ENCODE results near the gene PCNX3.

DNA sequence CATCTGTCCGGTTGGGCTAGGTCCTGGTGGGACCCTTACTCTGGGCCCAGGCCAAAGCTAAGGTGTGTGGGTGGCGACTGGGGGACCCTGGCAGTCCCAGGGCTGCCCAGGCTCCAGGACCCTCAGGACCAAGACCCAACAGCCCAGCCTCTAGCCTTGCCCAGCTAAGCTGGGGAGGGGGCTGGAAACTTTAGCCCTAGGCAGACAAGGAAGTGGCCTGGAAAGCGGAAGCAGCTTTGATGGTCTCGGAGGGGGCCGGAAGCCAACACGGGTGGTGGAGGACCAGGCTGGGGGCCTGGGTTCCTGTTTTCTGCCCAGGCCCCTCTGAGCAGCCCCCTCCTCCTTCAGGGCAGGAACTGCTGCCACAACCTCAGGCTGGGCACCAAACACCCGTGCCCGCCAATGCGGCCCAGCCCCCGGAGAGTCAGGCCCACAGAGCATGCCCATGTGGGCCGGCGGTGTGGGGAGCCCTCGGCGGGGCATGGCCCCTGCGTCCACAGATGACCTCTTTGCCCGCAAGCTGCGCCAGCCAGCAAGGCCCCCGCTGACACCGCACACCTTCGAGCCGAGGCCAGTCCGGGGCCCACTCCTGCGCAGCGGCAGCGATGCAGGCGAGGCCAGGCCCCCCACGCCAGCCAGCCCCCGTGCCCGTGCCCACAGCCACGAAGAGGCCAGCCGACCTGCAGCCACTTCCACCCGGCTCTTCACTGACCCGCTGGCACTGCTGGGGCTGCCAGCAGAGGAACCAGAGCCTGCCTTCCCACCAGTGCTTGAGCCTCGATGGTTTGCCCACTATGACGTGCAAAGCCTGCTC lies 25.1 kb downstream of the PCNX3 start:
- TF ChIP-seq, protein P1, sequence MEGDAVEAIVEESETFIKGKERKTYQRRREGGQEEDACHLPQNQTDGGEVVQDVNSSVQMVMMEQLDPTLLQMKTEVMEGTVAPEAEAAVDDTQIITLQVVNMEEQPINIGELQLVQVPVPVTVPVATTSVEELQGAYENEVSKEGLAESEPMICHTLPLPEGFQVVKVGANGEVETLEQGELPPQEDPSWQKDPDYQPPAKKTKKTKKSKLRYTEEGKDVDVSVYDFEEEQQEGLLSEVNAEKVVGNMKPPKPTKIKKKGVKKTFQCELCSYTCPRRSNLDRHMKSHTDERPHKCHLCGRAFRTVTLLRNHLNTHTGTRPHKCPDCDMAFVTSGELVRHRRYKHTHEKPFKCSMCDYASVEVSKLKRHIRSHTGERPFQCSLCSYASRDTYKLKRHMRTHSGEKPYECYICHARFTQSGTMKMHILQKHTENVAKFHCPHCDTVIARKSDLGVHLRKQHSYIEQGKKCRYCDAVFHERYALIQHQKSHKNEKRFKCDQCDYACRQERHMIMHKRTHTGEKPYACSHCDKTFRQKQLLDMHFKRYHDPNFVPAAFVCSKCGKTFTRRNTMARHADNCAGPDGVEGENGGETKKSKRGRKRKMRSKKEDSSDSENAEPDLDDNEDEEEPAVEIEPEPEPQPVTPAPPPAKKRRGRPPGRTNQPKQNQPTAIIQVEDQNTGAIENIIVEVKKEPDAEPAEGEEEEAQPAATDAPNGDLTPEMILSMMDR (IDR thresholded peaks at IDR 0.05) = no peak
- TF ChIP-seq EP300 (IDR thresholded peaks at IDR 0.05; ENCODE audit: low read depth) (no peak), POLR2AphosphoS5 (IDR thresholded peaks at IDR 0.05) (no peak)
